Keratinocyte (primary cell): ENCODE data around the gene SYT8.

Experiments
- EZH2 ChIP-seq: IDR thresholded peaks from one replicate; pipeline ENCODE4 v1.6.1; 2012; ENCODE audit warnings: inconsistent platforms, mild to moderate bottlenecking, low read length, moderate library complexity
- TF ChIP-seq, protein P1 (sequence below), 3 experiments: IDR thresholded peaks in 1 of 3; conservative IDR thresholded peaks in 1 of 3; optimal IDR thresholded peaks in 1 of 3; 2 replicates in 2 of 3; 3 replicates in 1 of 3; pipeline versions ENCODE3 to v1.5.1; 2011; ENCODE audit warnings: low read length in 3 of 3, mild to moderate bottlenecking in 3 of 3, moderate library complexity in 2 of 3, control low read depth in 1 of 3, inconsistent platforms in 1 of 3; ENCODE audit not compliant: insufficient read depth in 2 of 3; ENCODE audit errors: extremely low read depth in 1 of 3

DNA sequence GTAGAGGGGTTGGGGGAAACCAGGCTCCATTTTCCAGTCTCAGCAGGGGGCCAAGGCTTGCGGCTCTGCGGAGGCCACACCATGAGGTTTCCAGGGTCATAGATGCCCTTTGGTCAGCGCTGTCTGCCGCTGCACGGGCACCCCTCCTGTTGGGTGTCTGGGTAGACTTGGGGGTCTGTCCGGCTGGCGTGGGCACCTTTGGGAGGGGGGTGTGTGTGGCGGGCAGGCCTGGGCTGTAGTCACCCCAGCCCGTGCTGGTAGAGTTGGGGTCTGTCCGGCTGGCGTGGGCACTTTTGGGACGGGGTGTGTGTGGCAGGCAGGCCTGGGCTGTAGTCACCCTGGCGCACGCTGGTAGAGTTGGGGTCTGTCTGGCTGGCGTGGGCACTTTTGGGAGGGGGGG lies 36.7 kb downstream of the SYT8 start:
- TF ChIP-seq, protein P1, sequence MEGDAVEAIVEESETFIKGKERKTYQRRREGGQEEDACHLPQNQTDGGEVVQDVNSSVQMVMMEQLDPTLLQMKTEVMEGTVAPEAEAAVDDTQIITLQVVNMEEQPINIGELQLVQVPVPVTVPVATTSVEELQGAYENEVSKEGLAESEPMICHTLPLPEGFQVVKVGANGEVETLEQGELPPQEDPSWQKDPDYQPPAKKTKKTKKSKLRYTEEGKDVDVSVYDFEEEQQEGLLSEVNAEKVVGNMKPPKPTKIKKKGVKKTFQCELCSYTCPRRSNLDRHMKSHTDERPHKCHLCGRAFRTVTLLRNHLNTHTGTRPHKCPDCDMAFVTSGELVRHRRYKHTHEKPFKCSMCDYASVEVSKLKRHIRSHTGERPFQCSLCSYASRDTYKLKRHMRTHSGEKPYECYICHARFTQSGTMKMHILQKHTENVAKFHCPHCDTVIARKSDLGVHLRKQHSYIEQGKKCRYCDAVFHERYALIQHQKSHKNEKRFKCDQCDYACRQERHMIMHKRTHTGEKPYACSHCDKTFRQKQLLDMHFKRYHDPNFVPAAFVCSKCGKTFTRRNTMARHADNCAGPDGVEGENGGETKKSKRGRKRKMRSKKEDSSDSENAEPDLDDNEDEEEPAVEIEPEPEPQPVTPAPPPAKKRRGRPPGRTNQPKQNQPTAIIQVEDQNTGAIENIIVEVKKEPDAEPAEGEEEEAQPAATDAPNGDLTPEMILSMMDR (optimal IDR thresholded peaks at IDR 0.05 in 1 of 3, IDR thresholded peaks at IDR 0.05 in 1 of 3, conservative IDR thresholded peaks at IDR 0.05 in 1 of 3; ENCODE audit: extremely low read depth in 1 of 3, insufficient read depth in 2 of 3, low read length in 3 of 3) = no peak
- TF ChIP-seq EZH2 = no peak
